Cardiac muscle cell (in vitro differentiated cells and primary cell): Measurements from ENCODE around the gene CREG2. TPM values are rescaled to one million over a fixed set of nuclear protein-coding genes. Genes with fewer than 3 reads are reported as not detected.

Experiments used
- DNase-seq, 2 donors: peaks; one replicate each; pipeline versions ENCODE4 v3.0.0 to v3.0.0-alpha.2; 2010 to 2017; ENCODE audit warnings: low read depth in 1 of 2, low spot score in 1 of 2
- H3K27ac ChIP-seq: fragments of 200-600 bp; sonication (generic); 2 replicates; pipeline ENCODE4 v1.5.1; 2016
- H3K27me3 ChIP-seq: fragments of 200-600 bp; sonication (generic); 2 replicates; pipeline ENCODE4 v1.6.0; 2016; ENCODE audit warnings: control low read depth
- H3K36me3 ChIP-seq: fragments of 200-600 bp; sonication (generic); 2 replicates; pipeline ENCODE4 v1.5.1; 2016; ENCODE audit warnings: control low read depth
- H3K4me1 ChIP-seq: fragments of 200-600 bp; sonication (generic); 2 replicates; pipeline ENCODE4 v1.8.1; 2017; ENCODE audit warnings: low read depth, mild to moderate bottlenecking, mixed run types
- H3K4me3 ChIP-seq: fragments of 200-600 bp; sonication (generic); 2 replicates; pipeline ENCODE4 v1.5.1; 2016; ENCODE audit warnings: mild to moderate bottlenecking
- H3K9me3 ChIP-seq: fragments of 200-600 bp; sonication (generic); 2 replicates; pipeline ENCODE4 v1.5.1; 2017; ENCODE audit warnings: low read depth, mild to moderate bottlenecking, control low read depth
- CTCF ChIP-seq: IDR thresholded peaks from 2 replicates; pipeline ENCODE4 v1.5.1; 2012; ENCODE audit warnings: low read depth, mild to moderate bottlenecking, low read length
- polyA plus RNA-seq: library from polyadenylated mRNA; unstranded; fragments of >200 nt; fragmentation: Nextera tagmentation; extraction: Ambion mirVana; gene quantifications from 2 replicates; pipeline ENCODE4 v1.2.1, GENCODE V29; 2016
- total RNA-seq: library from RNA; depleted of rRNA; stranded (reverse); fragments of >200 nt; gene quantifications from 2 replicates; pipeline ENCODE4 v1.2.3, GENCODE V29; 2016

Gene CREG2
- total and polyA plus RNA-seq, 2 experiments from 2014 or later: 2.2 to 4.9 TPM

GRCh38 chr2:101341901-101342624 lies 45.2 kb downstream of the CREG2 start:
- DNase-seq: peak; percentile 79 to 82
- H3K27ac ChIP-seq: no peak overlapping the region
- TF ChIP-seq CTCF: peak; percentile 83
- H3K4me3 ChIP-seq: no peak overlapping the region
- H3K36me3 ChIP-seq: no peaks in the 10 kb centered on the region
- H3K9me3 ChIP-seq: no peaks in the 10 kb centered on the region
- no peaks in the 10 kb centered on the region for H3K27me3 ChIP-seq
- no peaks in the 10 kb centered on the region for H3K4me1 ChIP-seq

- DNase-seq: no peak
- no peak overlapping the region for H3K4me3 ChIP-seq
- TF ChIP-seq CTCF: no peak
- no peaks in the 10 kb centered on the region for H3K36me3 ChIP-seq
- H3K4me1 ChIP-seq: no peaks in the 10 kb centered on the region
- H3K27ac ChIP-seq: no peak overlapping the region
- no peaks in the 10 kb centered on the region for H3K27me3 ChIP-seq
- H3K9me3 ChIP-seq: no peaks in the 10 kb centered on the region
These were observed 45.9 kb downstream of the CREG2 start for GRCh38 chr2:101341421-101341820.

GRCh38 chr2:101340141-101340551 lies 47.2 kb downstream of the CREG2 start:
- H3K36me3 ChIP-seq: no peaks in the 10 kb centered on the region
- no peak overlapping the region for H3K27ac ChIP-seq
- no peaks in the 10 kb centered on the region for H3K9me3 ChIP-seq
- peak in 1 of 2 donors; percentile 28 for DNase-seq
- H3K27me3 ChIP-seq: no peaks in the 10 kb centered on the region
- TF ChIP-seq CTCF: no peak
- H3K4me3 ChIP-seq: no peak overlapping the region
- H3K4me1 ChIP-seq: no peaks in the 10 kb centered on the region

GRCh38 chr2:101339266-101339880 lies 47.9 kb downstream of the CREG2 start:
- no peak overlapping the region for H3K27ac ChIP-seq
- no peaks in the 10 kb centered on the region for H3K36me3 ChIP-seq
- TF ChIP-seq CTCF: no peak
- no peaks in the 10 kb centered on the region for H3K4me1 ChIP-seq
- H3K9me3 ChIP-seq: no peaks in the 10 kb centered on the region
- no peak for DNase-seq
- no peak overlapping the region for H3K4me3 ChIP-seq
- no peaks in the 10 kb centered on the region for H3K27me3 ChIP-seq

GRCh38 chr2:101337877-101338276 lies 49.4 kb downstream of the CREG2 start:
- Histone ChIP-seq H3K36me3 (no peaks in the 10 kb centered on the region), H3K27ac (no peak overlapping the region), H3K27me3 (no peaks in the 10 kb centered on the region), H3K9me3 (no peaks in the 10 kb centered on the region), H3K4me1 (no peaks in the 10 kb centered on the region), H3K4me3 (no peak overlapping the region)
- DNase-seq: peak in 1 of 2 donors; percentile 31
- TF ChIP-seq CTCF: no peak
